Measurements from ENCODE around the gene RPL10A.

RPL10A gene

DNA sequence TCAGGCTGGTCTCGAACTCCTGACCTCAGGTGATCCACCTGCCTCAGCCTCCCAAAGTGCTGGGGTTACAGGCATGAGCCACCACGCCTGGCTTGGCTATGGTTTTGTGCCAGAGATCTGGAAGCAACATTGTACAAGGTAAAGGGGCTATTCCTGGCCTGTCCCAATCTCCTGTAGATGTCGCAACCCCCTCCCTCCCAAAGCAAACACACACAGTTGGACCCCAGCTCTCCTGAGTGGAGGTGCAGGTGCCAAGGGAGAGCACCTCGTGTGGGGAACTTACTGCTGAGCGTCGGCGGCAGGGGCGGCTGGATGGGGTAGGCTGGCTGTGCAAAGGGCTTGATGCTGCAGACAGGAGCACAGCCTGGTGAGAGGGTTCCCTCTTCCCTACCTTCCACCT is 8.8 kb downstream of the RPL10A start:
- CTCF ChIA-PET: interaction anchor here (1.3 to 1.7 kb wide), 2 partner anchors 9 to 27 kb away, joined by 3 to 5 read pairs; partner anchors contain the start of gene RPL10A
- DNase-seq (ENCODE audit: extremely low spot score): no peak
- POLR2A ChIA-PET: interaction anchor here (0.7 to 1.6 kb wide), 2 partner anchors 15 to 447 kb away, joined by 3 to 5 read pairs; no protein-coding TSS in a partner anchor
- TF ChIP-seq, protein P1, sequence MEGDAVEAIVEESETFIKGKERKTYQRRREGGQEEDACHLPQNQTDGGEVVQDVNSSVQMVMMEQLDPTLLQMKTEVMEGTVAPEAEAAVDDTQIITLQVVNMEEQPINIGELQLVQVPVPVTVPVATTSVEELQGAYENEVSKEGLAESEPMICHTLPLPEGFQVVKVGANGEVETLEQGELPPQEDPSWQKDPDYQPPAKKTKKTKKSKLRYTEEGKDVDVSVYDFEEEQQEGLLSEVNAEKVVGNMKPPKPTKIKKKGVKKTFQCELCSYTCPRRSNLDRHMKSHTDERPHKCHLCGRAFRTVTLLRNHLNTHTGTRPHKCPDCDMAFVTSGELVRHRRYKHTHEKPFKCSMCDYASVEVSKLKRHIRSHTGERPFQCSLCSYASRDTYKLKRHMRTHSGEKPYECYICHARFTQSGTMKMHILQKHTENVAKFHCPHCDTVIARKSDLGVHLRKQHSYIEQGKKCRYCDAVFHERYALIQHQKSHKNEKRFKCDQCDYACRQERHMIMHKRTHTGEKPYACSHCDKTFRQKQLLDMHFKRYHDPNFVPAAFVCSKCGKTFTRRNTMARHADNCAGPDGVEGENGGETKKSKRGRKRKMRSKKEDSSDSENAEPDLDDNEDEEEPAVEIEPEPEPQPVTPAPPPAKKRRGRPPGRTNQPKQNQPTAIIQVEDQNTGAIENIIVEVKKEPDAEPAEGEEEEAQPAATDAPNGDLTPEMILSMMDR (IDR thresholded peaks at IDR 0.05; ENCODE audit: control extremely low read depth, extremely low read depth, low read depth, missing control alignments): no peak

DNA sequence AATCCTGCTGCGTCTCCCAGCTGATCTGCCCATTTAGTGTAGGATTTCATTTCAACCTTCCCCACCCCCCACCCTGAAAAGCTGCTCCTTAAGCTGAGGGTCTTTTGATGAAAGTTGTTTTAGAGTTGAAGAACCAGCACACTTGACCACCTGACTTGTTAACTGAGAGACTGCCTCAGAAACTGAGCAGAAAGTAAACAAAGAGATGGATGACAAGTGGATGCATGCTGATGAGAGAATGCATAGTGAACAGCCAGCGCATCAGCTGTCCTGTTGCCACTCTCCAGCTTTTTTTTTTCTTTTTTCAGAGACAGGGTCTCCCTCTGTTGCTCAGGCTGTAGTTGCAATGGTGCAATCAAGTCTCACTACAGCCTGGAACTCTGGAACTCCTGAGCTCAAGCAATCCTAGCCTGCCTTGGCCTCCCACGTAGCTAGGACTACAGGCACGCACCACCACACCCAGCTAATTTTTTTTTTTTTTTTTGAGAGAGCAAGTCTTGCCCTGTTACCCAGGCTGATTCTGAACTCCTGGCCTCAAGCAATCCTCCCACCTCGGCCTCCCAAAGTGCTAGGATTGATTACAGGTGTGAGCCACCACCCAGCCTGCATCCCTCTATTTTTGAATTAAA is 9.5 kb downstream of the RPL10A start:
- TF ChIP-seq, protein P1 (IDR thresholded peaks at IDR 0.05; ENCODE audit: control extremely low read depth, extremely low read depth, low read depth, missing control alignments): no peak
- no peak for DNase-seq (ENCODE audit: extremely low spot score)
- CTCF ChIA-PET: interaction anchor here (0.7 to 1.7 kb wide), 4 partner anchors 10 to 463 kb away, joined by 3 to 5 read pairs (median 3); partner anchors contain the start of gene RPL10A
- POLR2A ChIA-PET: interaction anchor here (0.7 to 1.6 kb wide), 3 partner anchors 9 to 448 kb away, joined by 3 to 5 read pairs (median 4); partner anchors contain the start of gene RPL10A

DNA sequence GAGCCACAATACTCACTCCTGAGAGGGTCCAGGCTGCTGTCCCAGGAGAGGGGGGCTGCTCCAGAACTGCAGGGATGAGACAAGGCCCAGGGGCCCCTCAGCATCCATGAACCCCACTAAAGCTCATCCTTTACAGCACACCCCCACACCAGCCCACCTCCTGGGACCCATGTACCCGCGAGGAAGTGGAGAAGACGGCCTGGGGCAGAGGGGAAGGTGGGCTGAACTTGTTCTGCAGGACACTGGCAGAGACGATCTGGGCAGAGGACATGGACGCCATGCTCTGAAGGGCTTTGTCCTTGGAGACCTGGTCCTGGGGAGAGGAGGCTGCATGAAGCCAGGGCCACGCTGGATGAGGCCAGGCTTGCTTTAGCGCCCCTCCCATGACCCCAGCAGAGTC is 10.1 kb downstream of the RPL10A start:
- no peak for DNase-seq (ENCODE audit: extremely low spot score)
- POLR2A ChIA-PET: interaction anchor here (1.4 to 1.6 kb wide), 2 partner anchors 10 to 14 kb away, joined by 4 to 5 read pairs; partner anchors contain the start of gene RPL10A
- CTCF ChIA-PET: interaction anchor here (0.8 to 1.7 kb wide), 2 partner anchors 9 to 10 kb away, joined by 3 to 5 read pairs; partner anchors contain the start of gene RPL10A

DNA sequence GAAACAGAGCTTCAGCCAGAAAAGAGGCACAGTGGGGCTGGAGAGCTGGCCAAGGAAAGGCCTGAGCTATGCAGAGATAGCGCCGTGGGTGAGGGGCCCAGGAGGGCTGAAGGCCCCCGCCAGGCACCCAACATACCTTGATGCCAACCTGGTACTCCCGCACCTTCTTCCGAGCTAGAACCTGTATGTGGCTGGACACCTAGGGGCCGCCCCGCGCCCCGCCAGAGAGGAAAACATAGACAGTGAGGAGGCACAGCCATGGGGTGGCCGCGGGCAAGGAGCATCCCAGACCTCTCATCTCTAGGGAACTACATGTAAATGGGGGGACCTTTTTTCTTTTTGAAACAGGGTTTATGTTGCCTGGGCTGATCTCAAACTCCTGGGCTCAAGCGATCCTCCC is 12.0 kb downstream of the RPL10A start:
- ChIA-PET CTCF (interaction anchor here (2.3 to 3.4 kb wide), 2 partner anchors 12 to 43 kb away, joined by 8 to 15 read pairs; partner anchors contain the start of gene RPL10A), POLR2A (interaction anchor here (1.2 to 1.4 kb wide), 2 partner anchors 9 to 11 kb away, joined by 3 to 6 read pairs; no protein-coding TSS in a partner anchor)
- TF ChIP-seq, protein P1 (IDR thresholded peaks at IDR 0.05; ENCODE audit: control extremely low read depth, extremely low read depth, low read depth, missing control alignments): no peak

More for the DNA sequence above, 10.1 kb downstream of the RPL10A start:
- TF ChIP-seq, protein P1 (IDR thresholded peaks at IDR 0.05; ENCODE audit: control extremely low read depth, extremely low read depth, low read depth, missing control alignments): no peak

DNA sequence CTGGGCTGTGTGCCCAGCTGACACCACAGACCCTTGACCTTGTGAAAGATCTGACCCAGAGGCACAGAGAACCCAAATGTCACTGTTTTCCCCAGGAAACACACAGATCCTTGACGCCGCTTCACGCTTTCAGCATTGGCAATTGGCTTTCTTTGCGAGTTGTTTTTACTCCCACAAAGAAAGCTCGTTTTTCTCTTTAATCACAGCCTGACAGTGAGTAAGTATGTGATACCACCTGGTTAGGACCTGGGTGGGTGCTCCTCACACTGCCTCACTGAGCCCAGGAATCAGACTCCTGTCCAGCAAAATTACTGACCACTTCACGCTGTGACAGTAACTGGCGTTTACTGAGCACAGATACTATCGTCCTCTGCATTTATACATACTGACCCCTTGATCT is 13.0 kb downstream of the RPL10A start:
- POLR2A ChIA-PET: interaction anchor here (0.8 to 1.4 kb wide), 2 partner anchors 10 kb away, joined by 4 to 6 read pairs; no protein-coding TSS in a partner anchor
- DNase-seq (ENCODE audit: extremely low spot score): no peak
- TF ChIP-seq, protein P1 (IDR thresholded peaks at IDR 0.05; ENCODE audit: control extremely low read depth, extremely low read depth, low read depth, missing control alignments): no peak
- CTCF ChIA-PET: interaction anchor here (0.7 to 3.4 kb wide), 6 partner anchors 8 to 255 kb away, joined by 3 to 15 read pairs (median 6); partner anchors contain the start of genes ARMC12 and RPL10A

More for the DNA sequence above, 12.0 kb downstream of the RPL10A start:
- DNase-seq (ENCODE audit: extremely low spot score): no peak

DNA sequence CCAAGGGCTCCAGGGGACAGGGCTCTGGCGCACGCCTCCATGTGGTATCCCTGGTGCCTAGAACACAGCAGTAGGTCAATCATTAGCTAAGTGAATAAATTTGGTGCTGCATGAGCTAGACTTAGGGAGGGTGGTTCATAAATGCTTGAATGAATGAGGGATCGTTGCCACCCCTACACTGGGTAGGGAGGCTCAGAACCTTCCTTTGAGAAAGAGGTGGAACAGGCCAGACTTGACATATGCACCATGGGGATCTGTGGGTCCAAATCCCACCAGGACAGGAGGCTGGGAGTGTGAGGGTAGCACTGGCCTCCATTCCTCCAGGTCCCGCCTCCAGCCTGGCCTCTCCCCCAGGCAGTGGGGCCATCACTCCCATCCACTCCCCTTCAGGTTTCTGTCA is 14.9 kb downstream of the RPL10A start:
- TF ChIP-seq, protein P1 (IDR thresholded peaks at IDR 0.05; ENCODE audit: control extremely low read depth, extremely low read depth, low read depth, missing control alignments): no peak
- CTCF ChIA-PET: interaction anchor here (1.7 to 2.8 kb wide), 3 partner anchors 10 to 23 kb away, joined by 4 to 15 read pairs (median 6); partner anchors contain the start of gene RPL10A
- DNase-seq (ENCODE audit: extremely low spot score): no peak
- POLR2A ChIA-PET: interaction anchor here (0.7 kb wide), 1 partner anchor 9 kb away, joined by 4 read pairs; no protein-coding TSS in a partner anchor

Measured in GM10248 (cell line).